Naive thymus-derived CD8-positive, alpha-beta T cell (primary cell): ENCODE data around the gene SLC7A7. TPM values are rescaled to one million over a fixed set of nuclear protein-coding genes. Genes with fewer than 3 reads are reported as not detected.
A peak's percentile ranks its signal among the peaks of the same experiment; 100 is the strongest.
"Not testable (repeated sequence)": the region's sequence is repeated elsewhere in the genome, so short reads cannot be mapped to it uniquely, and the experiment has no call there.

Source experiments
- ATAC-seq, 2 donors: fragments of 150-1000 bp; cut with Tn5 transposase in 1 of 2; sonication (Bioruptor Pico), chemical (Tn5 transposase) in 1 of 2; 1 replicate in 1 of 2; 2 replicates in 1 of 2; pipeline ENCODE4 v1.10.0; 2021; ENCODE audit warnings: mild to moderate bottlenecking in 2 of 2, moderate library complexity in 2 of 2
- POLR2A ChIA-PET: fragments of 350-600 bp; sonication (Branson Sonifier 250); formaldehyde crosslinking; loops from one replicate; lab custom pipeline; 2021; ENCODE audit warnings: antibody characterized with exemption; lab: Charles Lee
- DNase-seq, 10 donors: peaks; one replicate each; pipeline versions ENCODE4 v3.0.0 to v3.0.0-alpha.2; 2020 to 2022
- H3K27ac Mint-ChIP-seq, 10 donors: one replicate each; pipeline ENCODE4 v1.8.0; 2020 to 2022; ENCODE audit warnings: mild to moderate bottlenecking in 10 of 10, mixed read lengths in 10 of 10, moderate library complexity in 4 of 10, inconsistent platforms in 1 of 10
- H3K27me3 Mint-ChIP-seq, 5 donors: one replicate each; pipeline ENCODE4 v1.8.0; 2021 to 2022; ENCODE audit warnings: mixed read lengths in 5 of 5
- H3K36me3 Mint-ChIP-seq, 3 donors: one replicate each; pipeline ENCODE4 v1.8.0; 2020 to 2022; ENCODE audit warnings: mixed read lengths in 3 of 3, mild to moderate bottlenecking in 2 of 3, inconsistent platforms in 1 of 3
- H3K4me1 Mint-ChIP-seq, 4 donors: one replicate each; pipeline ENCODE4 v1.8.0; 2021 to 2022; ENCODE audit warnings: mixed read lengths in 4 of 4
- H3K4me3 Mint-ChIP-seq, 10 donors: one replicate each; pipeline ENCODE4 v1.8.0; 2020 to 2022; ENCODE audit warnings: mild to moderate bottlenecking in 10 of 10, mixed read lengths in 10 of 10, moderate library complexity in 6 of 10, inconsistent platforms in 1 of 10
- H3K9me3 Mint-ChIP-seq, 9 donors: one replicate each; pipeline ENCODE4 v1.8.0; 2020 to 2022; ENCODE audit warnings: mixed read lengths in 9 of 9, mild to moderate bottlenecking in 3 of 9, inconsistent platforms in 1 of 9, moderate library complexity in 1 of 9
- polyA plus RNA-seq, 3 donors: library from polyadenylated mRNA; unstranded; fragments of 300-500 nt; fragmentation: Illumina TruSeq; gene quantifications; one replicate each; pipeline ENCODE4 v1.2.3, GENCODE V29; 2021
- total RNA-seq, 8 experiments: library from RNA in 2 of 8; stranded (reverse) in 2 of 8; gene quantifications; one replicate each; pipeline ENCODE4 v1.2.3 and lab custom pipeline; 2021 to 2026

Gene SLC7A7
- total and polyA plus RNA-seq, 5 experiments from 2014 or later: 0.13 to 3.5 (median 0.46) TPM

DNA sequence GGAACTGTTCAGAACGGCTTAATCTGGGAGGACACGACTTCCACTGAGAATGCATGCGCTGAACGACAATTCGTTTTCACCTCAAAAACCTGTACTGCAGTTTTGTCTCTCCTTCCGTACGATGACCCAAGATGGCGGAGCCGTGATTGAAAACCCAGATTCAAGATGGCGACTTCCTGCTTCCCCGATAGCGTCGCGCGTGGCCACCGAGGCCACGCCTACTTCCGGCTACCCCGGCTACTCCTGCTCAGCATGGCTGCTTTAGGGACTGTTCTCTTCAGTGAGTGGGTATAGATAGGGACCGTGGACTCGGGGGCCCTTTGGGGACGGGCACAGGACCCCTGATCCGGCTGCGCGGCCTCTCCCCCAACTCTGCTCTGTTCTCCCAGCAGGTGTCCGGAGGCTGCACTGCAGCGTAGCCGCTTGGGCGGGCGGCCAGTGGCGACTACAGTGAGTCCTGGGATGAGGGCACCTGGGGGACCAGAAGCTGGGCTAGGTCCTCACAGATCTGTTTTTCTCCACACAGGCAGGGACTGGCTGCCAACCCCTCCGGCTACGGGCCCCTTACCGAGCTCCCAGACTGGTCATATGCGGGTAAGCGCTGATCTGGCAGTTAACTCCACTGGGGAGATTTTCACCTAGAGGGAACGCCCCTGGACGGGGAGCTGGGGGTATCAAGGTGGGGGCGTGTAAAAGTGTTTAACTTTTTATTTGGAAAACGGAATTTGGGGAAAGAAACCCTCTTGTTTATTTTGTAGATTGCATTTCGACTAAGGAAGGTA lies 14.6 kb upstream of the SLC7A7 start, which contains the start of gene MRPL52:
TSS of gene MRPL52 (plus strand) at position 227 of the 782 bp plus-strand sequence. CDS start at position 253, 26 bp downstream.
- H3K9me3 Mint-ChIP-seq: peaks cover 0 to 4% (median 0%) of the 10 kb centered on the region in 9 donors
- H3K36me3 Mint-ChIP-seq: peaks cover 0 to 32% (median 3%) of the 10 kb centered on the region in 3 donors
- DNase-seq: peak; percentile 82 to 96 (median 86)
- POLR2A ChIA-PET: interaction anchor here (0.6 to 2.3 kb wide), 15 partner anchors 9 to 837 kb away, joined by 3 to 8 read pairs (median 4); partner anchors contain the start of genes LRP10, OXA1L and RBM23
- H3K4me1 Mint-ChIP-seq: peaks cover 19 to 39% (median 30%) of the 10 kb centered on the region in 4 donors
- ATAC-seq: peak; percentile 92 to 94
- H3K27me3 Mint-ChIP-seq: peaks cover 0 to 3% (median 0%) of the 10 kb centered on the region in 5 donors
- peak within 1 kb of the TSS; percentile 88 to 95 (median 92) for H3K4me3 Mint-ChIP-seq
- peak within 1 kb of the TSS; percentile 91 to 99 (median 96) for H3K27ac Mint-ChIP-seq

DNA sequence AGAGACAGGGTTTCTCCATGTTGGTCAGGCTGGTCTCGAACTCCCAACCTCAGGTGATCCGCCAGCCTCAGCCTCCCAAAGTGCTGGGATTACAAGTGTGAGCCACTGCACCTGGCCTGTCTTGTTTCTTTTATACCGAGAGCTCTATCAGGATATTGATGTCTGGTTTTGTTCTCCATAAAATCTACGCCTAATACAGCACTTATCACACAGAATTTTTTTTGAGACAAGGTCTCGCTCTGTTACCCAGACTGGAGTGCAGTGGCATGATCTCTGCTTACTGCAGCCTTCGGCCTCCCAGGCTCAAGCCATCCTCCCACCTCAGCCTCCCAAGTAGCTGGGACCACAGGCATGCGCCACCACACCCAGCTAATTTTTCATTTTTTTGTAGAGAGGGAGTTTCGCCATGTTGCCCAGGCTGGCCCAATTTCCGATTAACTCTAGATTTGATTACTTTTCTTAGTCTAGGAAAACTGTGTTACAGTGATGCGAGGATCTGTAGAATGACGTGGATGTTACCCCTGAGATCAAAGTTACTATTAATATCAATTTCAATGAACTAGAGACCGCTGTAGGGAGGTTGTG lies 13.9 kb upstream of the SLC7A7 start:
- H3K36me3 Mint-ChIP-seq: peaks cover 0 to 25% (median 2%) of the 10 kb centered on the region in 3 donors
- DNase-seq, ATAC-seq, H3K27me3 Mint-ChIP-seq, H3K9me3 Mint-ChIP-seq: not testable (repeated sequence)
- POLR2A ChIA-PET: interaction anchor here (0.7 to 2.3 kb wide), 10 partner anchors 11 to 1829 kb away, joined by 3 to 8 read pairs (median 3); partner anchors contain the start of genes OXA1L and RBM23
- H3K4me3 Mint-ChIP-seq: peak overlapping the region; percentile 88 to 95 (median 92)
- H3K4me1 Mint-ChIP-seq: peaks cover 25 to 45% (median 36%) of the 10 kb centered on the region in 4 donors
- peak overlapping the region; percentile 91 to 99 (median 96) for H3K27ac Mint-ChIP-seq

DNA sequence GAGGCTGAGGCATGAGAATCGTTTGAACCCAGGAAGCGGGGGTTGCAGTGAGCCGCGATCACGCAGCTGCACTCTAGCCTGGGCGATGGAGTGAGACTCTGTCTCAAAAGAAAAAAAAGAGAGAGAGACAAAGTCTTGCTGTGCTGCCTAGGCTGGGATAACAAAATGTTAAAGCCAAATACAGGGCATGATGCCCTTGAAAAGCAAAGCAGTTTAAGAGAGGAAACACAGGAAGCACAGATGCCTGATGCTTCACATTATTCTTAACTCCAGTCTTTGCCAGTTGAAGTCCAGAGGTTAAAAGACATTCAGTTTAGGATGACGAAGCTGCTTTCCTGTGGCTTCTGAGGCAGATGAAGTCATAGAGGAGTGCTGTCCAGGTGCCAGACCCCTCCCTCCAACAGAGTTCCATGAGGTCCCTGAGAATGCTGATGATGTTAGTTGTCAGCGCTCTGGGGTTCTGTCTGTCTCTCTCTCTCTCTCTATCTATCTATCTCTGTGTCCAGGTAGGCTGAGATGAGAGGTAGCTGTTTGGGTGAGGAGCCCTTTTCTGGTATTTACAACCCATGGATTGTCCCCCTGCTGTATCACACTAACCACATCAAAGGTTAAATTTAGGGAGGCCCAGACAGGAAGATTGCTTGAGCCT lies 9.6 kb upstream of the SLC7A7 start:
- ATAC-seq: no peak
- peak overlapping the region in 4 of 10 donors; percentile 14 to 45 (median 30) for H3K4me3 Mint-ChIP-seq

DNA sequence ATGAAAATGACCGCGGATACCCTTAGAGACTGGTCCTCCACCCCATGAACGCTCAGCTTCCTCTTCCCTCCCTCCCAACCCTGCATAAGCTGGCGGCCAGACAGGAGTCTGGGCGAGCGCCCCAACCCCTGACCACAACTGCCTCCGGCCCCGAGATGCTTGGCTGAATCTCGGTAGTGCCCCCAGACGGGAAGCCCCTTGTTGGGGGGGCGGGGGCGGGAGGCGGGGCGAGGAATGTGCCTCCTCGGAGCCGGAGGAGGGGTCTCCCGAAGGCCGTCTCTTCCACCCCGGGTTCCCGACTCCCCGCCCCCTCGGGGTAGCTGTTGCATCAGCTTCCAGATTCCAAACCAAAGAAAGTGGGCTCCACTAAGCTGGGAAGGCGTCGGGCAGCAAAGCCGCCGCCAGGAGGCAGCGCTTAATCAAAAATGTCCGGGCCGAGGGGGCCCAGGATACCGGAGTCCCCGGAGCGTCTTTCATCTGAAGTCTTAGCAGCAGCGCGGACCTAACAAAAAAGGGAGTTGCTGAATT lies 7.4 kb upstream of the SLC7A7 start:
- peaks cover 17 to 48% (median 22%) of the 10 kb centered on the region in 4 donors for H3K4me1 Mint-ChIP-seq
- no peaks in the 10 kb centered on the region for H3K9me3 Mint-ChIP-seq
- DNase-seq (peak; percentile 56 to 85 (median 67)), ATAC-seq (peak; percentile 92 to 93)
- POLR2A ChIA-PET: interaction anchor here (0.7 to 3.5 kb wide), 9 partner anchors 15 to 252 kb away, joined by 3 to 30 read pairs (median 7); partner anchors contain the start of gene LRP10
- peak overlapping the region; percentile 36 to 82 (median 69) for H3K4me3 Mint-ChIP-seq
- H3K27ac Mint-ChIP-seq: peak overlapping the region in 4 of 10 donors; percentile 26 to 66 (median 62)
- H3K27me3 Mint-ChIP-seq: peaks cover 6 to 16% (median 11%) of the 10 kb centered on the region in 5 donors
- H3K36me3 Mint-ChIP-seq: no peaks in the 10 kb centered on the region

More for the DNA sequence above, 9.6 kb upstream of the SLC7A7 start:
- POLR2A ChIA-PET: interaction anchor here (0.6 to 3.5 kb wide), 7 partner anchors 8 to 258 kb away, joined by 3 to 30 read pairs (median 4); partner anchors contain the start of gene LRP10
- no peak for DNase-seq
- peak overlapping the region in 1 of 10 donors; percentile 3 for H3K27ac Mint-ChIP-seq
- peaks cover 6 to 13% (median 11%) of the 10 kb centered on the region in 5 donors for H3K27me3 Mint-ChIP-seq
- H3K36me3 Mint-ChIP-seq: peaks cover 0 to 2% (median 0%) of the 10 kb centered on the region in 3 donors
- peaks cover 0 to 4% (median 0%) of the 10 kb centered on the region in 9 donors for H3K9me3 Mint-ChIP-seq
- H3K4me1 Mint-ChIP-seq: peaks cover 17 to 41% (median 28%) of the 10 kb centered on the region in 4 donors

DNA sequence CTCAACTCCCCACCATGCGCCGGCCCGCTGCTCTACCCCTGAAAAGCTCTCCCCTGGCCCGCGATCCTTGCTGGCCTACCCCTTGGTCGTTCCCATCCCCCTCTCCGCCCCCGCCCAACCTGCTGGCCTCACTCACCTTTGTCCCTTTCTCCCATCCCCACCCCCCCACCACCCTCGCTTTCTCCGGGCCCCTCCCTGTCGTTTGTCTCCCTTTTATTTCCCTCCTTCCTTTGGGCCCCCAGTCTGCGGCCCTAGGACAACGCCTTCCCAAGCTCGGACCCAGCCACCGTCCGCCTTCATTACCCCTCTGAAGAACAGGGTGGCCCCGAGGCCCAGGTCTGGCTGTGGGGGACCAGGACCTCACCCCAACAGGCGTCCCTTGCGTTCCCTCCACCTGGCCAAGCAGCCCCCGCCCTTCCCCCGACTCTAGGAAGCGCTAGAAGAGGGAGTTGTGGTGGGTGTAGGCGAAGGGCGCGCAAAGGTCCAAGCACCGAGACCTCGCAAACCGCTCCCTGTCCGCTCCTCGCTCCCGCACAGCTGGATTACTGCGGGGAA lies 6.9 kb upstream of the SLC7A7 start:
- H3K4me1 Mint-ChIP-seq: peaks cover 17 to 50% (median 22%) of the 10 kb centered on the region in 4 donors
- H3K36me3 Mint-ChIP-seq: no peaks in the 10 kb centered on the region
- H3K27me3 Mint-ChIP-seq: peaks cover 6 to 16% (median 11%) of the 10 kb centered on the region in 5 donors
- H3K27ac Mint-ChIP-seq: no peak overlapping the region
- ATAC-seq: no peak
- H3K4me3 Mint-ChIP-seq: peak overlapping the region in 7 of 10 donors; percentile 26 to 82 (median 60)
- H3K9me3 Mint-ChIP-seq: no peaks in the 10 kb centered on the region
- POLR2A ChIA-PET: interaction anchor here (0.5 to 3.5 kb wide), 8 partner anchors 16 to 250 kb away, joined by 3 to 30 read pairs (median 8); partner anchors contain the start of gene LRP10
- DNase-seq: no peak

DNA sequence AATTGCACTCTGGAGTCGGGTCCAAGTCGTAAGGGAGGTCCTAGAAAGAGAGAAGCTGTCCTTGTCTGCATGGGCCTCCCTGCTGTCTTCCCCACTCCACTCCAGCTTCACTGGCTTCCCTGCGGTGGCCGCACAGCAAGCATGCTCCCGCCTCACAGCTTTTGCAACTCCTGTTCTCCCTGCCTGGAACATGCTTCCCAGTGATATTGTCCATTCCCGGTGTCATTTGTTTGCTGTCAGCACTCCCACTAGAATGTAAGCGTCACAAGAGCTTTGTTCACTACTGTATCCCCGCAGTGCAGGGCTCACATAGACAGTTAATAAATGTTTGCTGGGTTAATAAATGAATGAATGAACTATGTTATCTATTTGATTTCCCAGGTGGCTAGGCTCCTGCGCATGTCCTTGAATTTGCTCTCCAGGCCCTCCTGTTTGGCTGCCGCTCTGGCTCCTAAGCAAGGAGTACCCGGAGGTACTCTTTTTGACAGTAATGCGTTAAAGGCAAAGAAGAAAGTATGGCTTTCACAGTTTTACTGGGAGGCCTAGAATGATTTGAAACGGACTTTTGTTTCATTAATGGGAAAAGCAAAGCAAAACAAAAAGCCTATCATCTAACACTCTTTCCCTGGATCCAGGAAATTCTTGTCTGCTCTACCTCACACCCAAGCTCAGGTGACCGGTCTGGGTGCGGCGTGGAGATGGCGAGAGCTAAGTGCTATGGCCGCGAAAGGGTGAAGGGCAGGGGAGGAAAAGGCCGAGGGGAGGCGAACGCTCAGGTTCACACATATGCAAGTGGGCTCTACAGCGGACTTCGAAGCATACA lies 6.2 kb upstream of the SLC7A7 start:
- POLR2A ChIA-PET: interaction anchor here (0.5 to 0.7 kb wide), 3 partner anchors 31 to 249 kb away, joined by 3 to 5 read pairs (median 3); no protein-coding TSS in a partner anchor
- H3K27me3 Mint-ChIP-seq: peaks cover 6 to 16% (median 11%) of the 10 kb centered on the region in 5 donors
- DNase-seq: no peak
- H3K4me1 Mint-ChIP-seq: peaks cover 17 to 50% (median 22%) of the 10 kb centered on the region in 4 donors
- H3K9me3 Mint-ChIP-seq: no peaks in the 10 kb centered on the region
- no peaks in the 10 kb centered on the region for H3K36me3 Mint-ChIP-seq
- H3K4me3 Mint-ChIP-seq: peak overlapping the region in 4 of 10 donors; percentile 33 to 54 (median 40)
- peak overlapping the region in 2 of 10 donors; percentile 9 to 13 for H3K27ac Mint-ChIP-seq
- ATAC-seq: no peak

DNA sequence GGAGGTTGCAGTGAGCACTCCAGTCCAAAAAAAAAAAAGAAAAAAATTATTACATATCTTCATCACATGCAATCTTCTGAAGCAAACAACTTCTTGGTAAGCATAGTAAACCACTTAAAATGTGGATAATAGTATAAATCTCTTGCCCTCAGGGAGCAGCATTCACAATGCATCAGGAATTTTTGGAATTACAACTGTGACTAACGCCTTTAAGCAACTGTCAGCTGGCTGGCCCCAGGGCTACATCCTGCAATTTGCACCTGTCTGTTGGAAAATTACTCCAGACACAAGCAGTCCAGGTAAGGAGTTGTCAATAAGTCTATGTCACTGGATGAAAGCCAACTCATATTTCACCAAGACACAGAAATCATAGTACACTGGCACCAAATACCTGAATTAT lies 5.5 kb upstream of the SLC7A7 start:
- DNase-seq (no peak), ATAC-seq (no peak)
- H3K4me1 Mint-ChIP-seq: peaks cover 16 to 54% (median 24%) of the 10 kb centered on the region in 4 donors
- H3K4me3 Mint-ChIP-seq: no peak overlapping the region
- POLR2A ChIA-PET: no interaction called here
- H3K27me3 Mint-ChIP-seq: peaks cover 6 to 15% (median 11%) of the 10 kb centered on the region in 5 donors
- H3K9me3 Mint-ChIP-seq: no peaks in the 10 kb centered on the region
- H3K27ac Mint-ChIP-seq: no peak overlapping the region
- no peaks in the 10 kb centered on the region for H3K36me3 Mint-ChIP-seq

DNA sequence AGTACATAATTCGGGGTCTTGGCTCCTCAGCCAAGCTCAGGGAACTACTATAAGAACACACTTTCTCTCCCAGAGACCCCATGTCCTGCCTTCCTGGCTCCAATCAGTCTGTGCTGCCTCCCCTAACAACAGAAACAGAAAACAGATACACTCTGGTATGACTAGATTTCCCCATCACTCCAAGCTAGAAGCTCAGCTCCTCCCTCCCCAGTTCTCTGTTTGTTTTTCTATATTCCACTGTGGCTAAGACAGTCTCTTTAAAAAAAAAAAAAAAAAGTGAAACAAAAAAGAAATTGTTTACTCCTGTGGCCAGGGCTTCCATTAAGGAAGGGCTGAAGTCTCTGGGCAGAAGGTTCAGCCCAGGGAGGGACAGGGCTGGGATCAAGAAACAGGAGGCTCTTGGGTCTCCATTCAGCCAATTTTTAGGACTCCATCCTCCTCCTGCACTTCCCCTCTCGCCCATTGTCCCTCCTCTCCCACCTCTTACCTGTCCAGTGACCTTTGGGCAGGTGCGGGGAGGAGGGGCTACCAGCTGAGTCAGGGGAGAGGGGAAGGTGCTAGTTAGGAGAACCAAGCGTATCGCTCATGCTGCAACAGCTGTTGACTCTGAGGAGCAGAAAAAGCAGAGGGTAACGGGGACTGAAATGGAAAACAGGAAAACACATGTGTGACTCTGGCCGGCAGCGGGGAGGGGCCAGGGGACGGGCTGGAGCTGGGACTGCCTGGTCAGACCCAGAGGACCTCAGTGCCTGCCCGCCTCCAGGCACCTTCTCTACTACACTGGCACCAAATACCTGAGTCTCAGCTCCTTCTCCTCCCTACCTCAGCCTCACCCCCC lies 4.1 kb upstream of the SLC7A7 start:
- DNase-seq (no peak), ATAC-seq (no peak)
- Mint-ChIP-seq H3K9me3 (no peaks in the 10 kb centered on the region), H3K27ac (peak overlapping the region in 3 of 10 donors; percentile 11 to 24 (median 12)), H3K27me3 (peaks cover 6 to 13% (median 10%) of the 10 kb centered on the region in 5 donors), H3K4me1 (peaks cover 14 to 58% (median 23%) of the 10 kb centered on the region in 4 donors), H3K36me3 (no peaks in the 10 kb centered on the region), H3K4me3 (peak overlapping the region in 1 of 10 donors; percentile 48)
- POLR2A ChIA-PET: interaction anchor here (0.8 kb wide), 1 partner anchor 99 kb away, joined by 3 read pairs; no protein-coding TSS in a partner anchor

DNA sequence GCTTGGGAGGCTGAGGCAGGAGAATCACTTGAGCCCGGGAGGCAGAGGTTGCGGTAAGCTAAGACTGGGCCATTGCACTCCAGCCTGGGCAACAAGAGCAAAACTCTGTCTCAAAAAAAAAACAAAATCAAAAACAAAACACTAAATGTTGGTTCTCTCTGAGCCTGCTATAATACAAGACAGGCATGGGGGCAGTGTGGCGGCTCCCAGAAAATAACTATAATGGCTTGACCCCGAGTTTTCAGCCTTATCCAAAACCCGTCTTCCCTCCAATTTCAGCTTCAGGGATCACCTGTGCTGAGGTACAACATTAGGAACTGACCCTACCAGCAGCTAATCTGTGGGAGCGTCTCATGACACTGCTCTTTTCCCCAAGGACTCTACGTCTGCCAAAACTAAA lies 862 bp downstream of the SLC7A7 start:
- ATAC-seq (no peak), DNase-seq (no peak)
- H3K4me1 Mint-ChIP-seq: peaks cover 8 to 52% (median 13%) of the 10 kb centered on the region in 4 donors
- peak overlapping the region in 1 of 10 donors; percentile 36 for H3K4me3 Mint-ChIP-seq
- H3K36me3 Mint-ChIP-seq: no peaks in the 10 kb centered on the region
- peaks cover 0 to 4% (median 0%) of the 10 kb centered on the region in 5 donors for H3K27me3 Mint-ChIP-seq
- H3K27ac Mint-ChIP-seq: peak overlapping the region in 3 of 10 donors; percentile 4 to 60 (median 4)
- POLR2A ChIA-PET: no interaction called here
- H3K9me3 Mint-ChIP-seq: no peaks in the 10 kb centered on the region

DNA sequence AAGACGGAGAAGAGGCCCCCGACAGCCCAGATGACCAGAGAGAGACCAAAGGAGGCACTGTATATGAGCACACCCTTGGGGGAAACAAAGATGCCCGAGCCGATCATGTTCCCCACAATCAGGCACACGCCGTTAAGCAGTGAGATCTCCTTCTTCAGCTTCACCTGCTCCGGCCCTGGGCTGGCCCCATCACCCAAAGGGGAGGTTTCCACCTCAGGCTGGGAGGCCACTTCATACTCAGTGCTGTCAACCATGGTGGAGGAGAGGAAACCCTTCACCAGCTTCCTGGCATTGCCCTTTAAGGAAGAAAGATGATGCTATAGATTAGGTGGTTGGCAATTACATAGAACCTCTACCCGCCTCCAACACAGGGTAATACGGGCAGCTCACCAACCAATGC lies 2.1 kb downstream of the SLC7A7 start:
- no peaks in the 10 kb centered on the region for H3K36me3 Mint-ChIP-seq
- no peaks in the 10 kb centered on the region for H3K9me3 Mint-ChIP-seq
- ATAC-seq (no peak), DNase-seq (no peak)
- H3K27me3 Mint-ChIP-seq: peaks cover 0 to 4% (median 0%) of the 10 kb centered on the region in 5 donors
- POLR2A ChIA-PET: interaction anchor here (0.6 kb wide), 1 partner anchor 47 kb away, joined by 5 read pairs; no protein-coding TSS in a partner anchor
- H3K4me3 Mint-ChIP-seq: peak overlapping the region in 1 of 10 donors; percentile 60
- H3K27ac Mint-ChIP-seq: peak overlapping the region in 1 of 10 donors; percentile 11
- H3K4me1 Mint-ChIP-seq: peaks cover 8 to 53% (median 13%) of the 10 kb centered on the region in 4 donors
